Measurements from ENCODE around the gene DCLRE1C. TPM values are rescaled to one million over a fixed set of nuclear protein-coding genes. Genes with fewer than 3 reads are reported as not detected.
"Not testable (repeated sequence)": the region's sequence is repeated elsewhere in the genome, so short reads cannot be mapped to it uniquely, and the experiment has no call there.

DCLRE1C gene
- total RNA-seq, 1 donor from 2014 or later = 11.3 TPM

DNA sequence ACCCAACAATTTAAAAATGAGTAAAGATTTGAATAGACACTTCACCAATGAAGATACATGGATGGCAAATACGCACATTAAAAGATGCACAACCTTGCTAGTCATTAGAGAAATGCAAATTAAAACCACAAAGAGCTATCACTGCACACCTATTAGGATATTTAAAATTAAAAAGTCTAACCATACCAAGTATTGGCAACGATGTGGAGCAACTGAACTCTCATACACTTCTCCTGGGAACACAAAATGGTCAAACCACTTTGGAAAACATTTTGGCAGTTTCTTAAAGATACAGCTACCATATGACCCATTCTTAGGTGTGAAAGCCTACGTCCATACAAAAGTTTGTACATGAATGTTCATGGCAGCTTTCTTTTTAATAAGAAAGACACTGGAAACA, 36.1 kb downstream of the DCLRE1C start:
- H3K4me1 ChIP-seq = no peaks in the 10 kb centered on the region
- intact Hi-C loops (cut with DNase I) = no loop called here
- H3K27me3 ChIP-seq = no peaks in the 10 kb centered on the region
- TF ChIP-seq, protein P1, sequence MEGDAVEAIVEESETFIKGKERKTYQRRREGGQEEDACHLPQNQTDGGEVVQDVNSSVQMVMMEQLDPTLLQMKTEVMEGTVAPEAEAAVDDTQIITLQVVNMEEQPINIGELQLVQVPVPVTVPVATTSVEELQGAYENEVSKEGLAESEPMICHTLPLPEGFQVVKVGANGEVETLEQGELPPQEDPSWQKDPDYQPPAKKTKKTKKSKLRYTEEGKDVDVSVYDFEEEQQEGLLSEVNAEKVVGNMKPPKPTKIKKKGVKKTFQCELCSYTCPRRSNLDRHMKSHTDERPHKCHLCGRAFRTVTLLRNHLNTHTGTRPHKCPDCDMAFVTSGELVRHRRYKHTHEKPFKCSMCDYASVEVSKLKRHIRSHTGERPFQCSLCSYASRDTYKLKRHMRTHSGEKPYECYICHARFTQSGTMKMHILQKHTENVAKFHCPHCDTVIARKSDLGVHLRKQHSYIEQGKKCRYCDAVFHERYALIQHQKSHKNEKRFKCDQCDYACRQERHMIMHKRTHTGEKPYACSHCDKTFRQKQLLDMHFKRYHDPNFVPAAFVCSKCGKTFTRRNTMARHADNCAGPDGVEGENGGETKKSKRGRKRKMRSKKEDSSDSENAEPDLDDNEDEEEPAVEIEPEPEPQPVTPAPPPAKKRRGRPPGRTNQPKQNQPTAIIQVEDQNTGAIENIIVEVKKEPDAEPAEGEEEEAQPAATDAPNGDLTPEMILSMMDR (IDR thresholded peaks at IDR 0.05) = no peak
- no peak overlapping the region for H3K27ac ChIP-seq
- no peak for ATAC-seq
- H3K4me3 ChIP-seq = no peak overlapping the region
- H3K36me3 ChIP-seq = peaks cover 81% of the 10 kb centered on the region
- H3K9me3 ChIP-seq = peaks cover 13% of the 10 kb centered on the region
- DNase-seq = no peak

GRCh38 chr10:14916600-14916999, 37.3 kb downstream of the DCLRE1C start:
- Histone ChIP-seq H3K27me3 (no peaks in the 10 kb centered on the region), H3K36me3 (peaks cover 79% of the 10 kb centered on the region), H3K9me3 (peaks cover 13% of the 10 kb centered on the region), H3K27ac (no peak overlapping the region), H3K4me3 (no peak overlapping the region), H3K4me1 (no peaks in the 10 kb centered on the region)
- TF ChIP-seq, protein P1 (IDR thresholded peaks at IDR 0.05) = no peak
- DNase-seq = no peak
- ATAC-seq = no peak
- intact Hi-C loops (cut with DNase I) = no loop called here

GRCh38 chr10:14911801-14912200, 42.1 kb downstream of the DCLRE1C start:
- H3K36me3 ChIP-seq = peaks cover 72% of the 10 kb centered on the region
- intact Hi-C loops (cut with DNase I) = no loop called here

DNA sequence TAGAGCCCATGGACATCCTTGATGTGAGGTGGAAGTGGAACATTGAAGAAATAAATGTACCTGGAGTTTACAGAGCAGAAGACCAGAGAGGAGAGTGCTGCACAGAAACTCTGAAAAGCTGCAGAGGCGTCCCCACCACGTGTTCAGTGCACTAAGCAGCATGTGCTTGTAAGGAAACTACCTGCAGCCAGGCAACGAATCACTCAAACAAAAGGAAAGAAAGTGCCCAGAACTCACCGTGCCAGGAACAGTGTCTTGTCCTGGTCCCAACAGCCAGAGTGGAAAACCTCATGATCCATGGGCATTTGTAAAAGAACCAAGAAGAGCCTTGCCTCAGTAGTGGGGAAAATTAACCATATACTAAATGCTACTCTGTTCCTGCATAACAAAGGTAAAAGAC, 42.9 kb downstream of the DCLRE1C start:
- H3K4me1 ChIP-seq = no peaks in the 10 kb centered on the region
- TF ChIP-seq, protein P1 (IDR thresholded peaks at IDR 0.05) = no peak
- DNase-seq = no peak
- H3K9me3 ChIP-seq = no peaks in the 10 kb centered on the region
- intact Hi-C loops (cut with DNase I) = no loop called here
- H3K36me3 ChIP-seq = peaks cover 80% of the 10 kb centered on the region
- no peak overlapping the region for H3K4me3 ChIP-seq
- H3K27ac ChIP-seq = no peak overlapping the region
- ATAC-seq = no peak
- no peaks in the 10 kb centered on the region for H3K27me3 ChIP-seq

More at GRCh38 chr10:14911801-14912200, 42.1 kb downstream of the DCLRE1C start:
- no peak for ATAC-seq
- no peak for DNase-seq
- TF ChIP-seq, protein P1 (IDR thresholded peaks at IDR 0.05) = no peak
- Histone ChIP-seq H3K4me1 (no peaks in the 10 kb centered on the region), H3K9me3 (peaks cover 7% of the 10 kb centered on the region), H3K27ac (no peak overlapping the region), H3K4me3 (no peak overlapping the region), H3K27me3 (no peaks in the 10 kb centered on the region)

GRCh38 chr10:14909101-14909500, 44.8 kb downstream of the DCLRE1C start:
- no peaks in the 10 kb centered on the region for H3K27me3 ChIP-seq
- no peak overlapping the region for H3K27ac ChIP-seq
- H3K4me1 ChIP-seq = no peaks in the 10 kb centered on the region
- ATAC-seq = no peak
- H3K4me3 ChIP-seq = no peak overlapping the region
- intact Hi-C loops (cut with DNase I) = no loop called here
- H3K36me3 ChIP-seq = peaks cover 69% of the 10 kb centered on the region
- H3K9me3 ChIP-seq = no peaks in the 10 kb centered on the region
- TF ChIP-seq, protein P1 (IDR thresholded peaks at IDR 0.05) = no peak
- DNase-seq = no peak

- intact Hi-C loops (cut with DNase I); DNase-seq; H3K9me3 ChIP-seq; H3K4me3 ChIP-seq; H3K4me1 ChIP-seq; H3K27me3 ChIP-seq; ATAC-seq; H3K27ac ChIP-seq: not testable (repeated sequence)
- H3K36me3 ChIP-seq = peaks cover 56% of the 10 kb centered on the region
These were observed 46.3 kb downstream of the DCLRE1C start for GRCh38 chr10:14907591-14907990.
